Activated CD8-positive, alpha-beta memory T cell treated with anti-CD3 and anti-CD28 coated beads for 24 hours (primary cell): ENCODE results near the gene MTA3.
"Not testable (repeated sequence)": the region's sequence is repeated elsewhere in the genome, so short reads cannot be mapped to it uniquely, and the experiment has no call there.

Source experiments
- DNase-seq: peaks from one replicate; pipeline ENCODE4 v3.0.0-alpha.2; 2020

The MTA3 gene

GRCh38 chr2:42675815-42676214, 107.4 kb downstream of the MTA3 start:
- DNase-seq = no peak

- DNase-seq = no peak
Observed at GRCh38 chr2:42685303-42685702, 116.9 kb downstream of the MTA3 start.

- DNase-seq = no peak
Observed at GRCh38 chr2:42693013-42693615, 124.7 kb downstream of the MTA3 start.

GRCh38 chr2:42693688-42694479, 125.5 kb downstream of the MTA3 start:
- no peak for DNase-seq

- DNase-seq = no peak
Observed at GRCh38 chr2:42696987-42697386, 128.6 kb downstream of the MTA3 start.

GRCh38 chr2:42698940-42699339, 130.5 kb downstream of the MTA3 start:
- no peak for DNase-seq

- DNase-seq = no peak
Observed at GRCh38 chr2:42706836-42707235, 138.4 kb downstream of the MTA3 start.

- DNase-seq = no peak
Observed at GRCh38 chr2:42708179-42708578, 139.7 kb downstream of the MTA3 start.

GRCh38 chr2:42711896-42712295, 143.5 kb downstream of the MTA3 start:
- DNase-seq = no peak

- DNase-seq = no peak
Observed at GRCh38 chr2:42712934-42713333, 144.5 kb downstream of the MTA3 start.

- DNase-seq = no peak
Observed at GRCh38 chr2:42713920-42714319, 145.5 kb downstream of the MTA3 start.

GRCh38 chr2:42714686-42715085, 146.3 kb downstream of the MTA3 start:
- DNase-seq = no peak

GRCh38 chr2:42721898-42722297, 153.5 kb downstream of the MTA3 start:
- no peak for DNase-seq

- no peak for DNase-seq
Observed at GRCh38 chr2:42722320-42723190, 154.1 kb downstream of the MTA3 start.

GRCh38 chr2:42723465-42723864, 155.0 kb downstream of the MTA3 start:
- DNase-seq = no peak

GRCh38 chr2:42724886-42725285, 156.5 kb downstream of the MTA3 start:
- DNase-seq = no peak

GRCh38 chr2:42725657-42726056, 157.2 kb downstream of the MTA3 start:
- no peak for DNase-seq

GRCh38 chr2:42726680-42727079, 158.2 kb downstream of the MTA3 start:
- DNase-seq = no peak

- DNase-seq = not testable (repeated sequence)
Observed at GRCh38 chr2:42731316-42731715, 162.9 kb downstream of the MTA3 start.

- no peak for DNase-seq
Observed at GRCh38 chr2:42733852-42734251, 165.4 kb downstream of the MTA3 start.

- no peak for DNase-seq
Observed at GRCh38 chr2:42736598-42737322, 168.3 kb downstream of the MTA3 start.

- no peak for DNase-seq
Observed at GRCh38 chr2:42741140-42741539, 172.7 kb downstream of the MTA3 start.
